GM18909 (cell line): Measurements from ENCODE around the gene KCNS1.
"Not testable (repeated sequence)": the region's sequence is repeated elsewhere in the genome, so short reads cannot be mapped to it uniquely, and the experiment has no call there.

Experiments
- ATAC-seq: cut with Tn5 transposase; IDR thresholded peaks from one replicate; pipeline ENCODE4 v1.9.1; 2021; ENCODE audit warnings: mild to moderate bottlenecking; ENCODE audit not compliant: unreplicated experiment, poor library complexity

KCNS1 gene

GRCh38 chr20:45100563-45101245 lies at the start of gene KCNS1:
TSS of gene KCNS1 (minus strand) at chr20:45101127. CDS start at chr20:45099236, 1,891 bp downstream.
- no peak for ATAC-seq

- no peak for ATAC-seq
Measured at GRCh38 chr20:45149062-45149461, 48.1 kb upstream of the KCNS1 start.

- ATAC-seq: no peak
Measured at GRCh38 chr20:45140836-45141235, 39.9 kb upstream of the KCNS1 start.

- not testable (repeated sequence) for ATAC-seq
Measured at GRCh38 chr20:45139733-45140375, 38.9 kb upstream of the KCNS1 start.

GRCh38 chr20:45138561-45139300 lies 37.8 kb upstream of the KCNS1 start:
- ATAC-seq: no peak

GRCh38 chr20:45136911-45137310 lies 36.0 kb upstream of the KCNS1 start:
- no peak for ATAC-seq

GRCh38 chr20:45128099-45128498 lies 27.2 kb upstream of the KCNS1 start:
- ATAC-seq: no peak

GRCh38 chr20:45124365-45124764 lies 23.4 kb upstream of the KCNS1 start, which contains the start of gene WFDC12:
TSS of gene WFDC12 (minus strand) at chr20:45124465. CDS start at chr20:45124447, 18 bp downstream.
- ATAC-seq: no peak

GRCh38 chr20:45121388-45121787 lies 20.5 kb upstream of the KCNS1 start:
- no peak for ATAC-seq

- ATAC-seq: no peak
Measured at GRCh38 chr20:45119556-45120266, 18.8 kb upstream of the KCNS1 start.

- no peak for ATAC-seq
Measured at GRCh38 chr20:45118028-45118427, 17.1 kb upstream of the KCNS1 start.

GRCh38 chr20:45117581-45117980 lies 16.7 kb upstream of the KCNS1 start:
- ATAC-seq: no peak

- ATAC-seq: no peak
Measured at GRCh38 chr20:45115829-45116228, 14.9 kb upstream of the KCNS1 start.

- no peak for ATAC-seq
Measured at GRCh38 chr20:45115386-45115774, 14.5 kb upstream of the KCNS1 start.

GRCh38 chr20:45114465-45115385 lies 13.8 kb upstream of the KCNS1 start, which contains the start of gene WFDC5:
TSS of gene WFDC5 (minus strand) at chr20:45115174. CDS start at chr20:45115083, 91 bp downstream.
- ATAC-seq: no peak

- ATAC-seq: no peak
Measured at GRCh38 chr20:45113865-45114264, 12.9 kb upstream of the KCNS1 start.

GRCh38 chr20:45112754-45113153 lies 11.8 kb upstream of the KCNS1 start:
- ATAC-seq: no peak

GRCh38 chr20:45111799-45112471 lies 11.0 kb upstream of the KCNS1 start:
- ATAC-seq: no peak

GRCh38 chr20:45111285-45111684 lies 10.4 kb upstream of the KCNS1 start:
- no peak for ATAC-seq
